Activated CD8-positive, alpha-beta memory T cell treated with anti-CD3 and anti-CD28 coated beads, Interleukin-2, amount 50 U/mL, for 48 hours (primary cell): Measurements from ENCODE around the gene ATP8B2.
A peak's percentile ranks its signal among the peaks of the same experiment; 100 is the strongest.
"Not testable (repeated sequence)": the region's sequence is repeated elsewhere in the genome, so short reads cannot be mapped to it uniquely, and the experiment has no call there.

Experiments
- DNase-seq: peaks from one replicate; pipeline ENCODE4 v3.0.0-alpha.2; 2020

Gene ATP8B2

GRCh38 chr1:154347961-154348360 is 22.6 kb downstream of the ATP8B2 start:
- DNase-seq = no peak

- DNase-seq = no peak
Observed at GRCh38 chr1:154348429-154349076, 23.2 kb downstream of the ATP8B2 start.

- DNase-seq = no peak
Observed at GRCh38 chr1:154349121-154349520, 23.8 kb downstream of the ATP8B2 start.

- no peak for DNase-seq
Observed at GRCh38 chr1:154350383-154350782, 25.1 kb downstream of the ATP8B2 start.

- no peak for DNase-seq
Observed at GRCh38 chr1:154351363-154352068, 26.2 kb downstream of the ATP8B2 start.

- no peak for DNase-seq
Observed at GRCh38 chr1:154352245-154352580, 26.9 kb downstream of the ATP8B2 start.

GRCh38 chr1:154352581-154353459 is 27.5 kb downstream of the ATP8B2 start:
- DNase-seq = peak; percentile 73

- no peak for DNase-seq
Observed at GRCh38 chr1:154353460-154353904, 28.2 kb downstream of the ATP8B2 start.

- DNase-seq = no peak
Observed at GRCh38 chr1:154353966-154354365, 28.6 kb downstream of the ATP8B2 start.

GRCh38 chr1:154358519-154358918 is 33.2 kb downstream of the ATP8B2 start:
- no peak for DNase-seq

- no peak for DNase-seq
Observed at GRCh38 chr1:154360288-154360687, 35.0 kb downstream of the ATP8B2 start.

- DNase-seq = not testable (repeated sequence)
Observed at GRCh38 chr1:154360881-154361280, 35.6 kb downstream of the ATP8B2 start.

- no peak for DNase-seq
Observed at GRCh38 chr1:154361357-154361756, 36.0 kb downstream of the ATP8B2 start.

GRCh38 chr1:154371436-154371835 is 46.1 kb downstream of the ATP8B2 start:
- no peak for DNase-seq

GRCh38 chr1:154373777-154374357 is 48.5 kb downstream of the ATP8B2 start:
- DNase-seq = not testable (repeated sequence)

- no peak for DNase-seq
Observed at GRCh38 chr1:154379301-154379700, 54.0 kb downstream of the ATP8B2 start.

- no peak for DNase-seq
Observed at GRCh38 chr1:154384650-154385489, 59.5 kb downstream of the ATP8B2 start.

GRCh38 chr1:154386643-154387352 is 61.5 kb downstream of the ATP8B2 start:
- peak; percentile 88 for DNase-seq

- DNase-seq = no peak
Observed at GRCh38 chr1:154391086-154391770, 65.9 kb downstream of the ATP8B2 start.

- DNase-seq = no peak
Observed at GRCh38 chr1:154398141-154398540, 72.8 kb downstream of the ATP8B2 start.

- no peak for DNase-seq
Observed at GRCh38 chr1:154398678-154399077, 73.4 kb downstream of the ATP8B2 start.
